ENCODE results near the gene AAMDC.
"Not testable (repeated sequence)": the region's sequence is repeated elsewhere in the genome, so short reads cannot be mapped to it uniquely, and the experiment has no call there.

AAMDC gene

GRCh38 chr11:77822126-77822525 lies 1.2 kb downstream of the AAMDC start:
- not testable (repeated sequence) for DNase-seq

- no peak for DNase-seq
Observed at GRCh38 chr11:77823775-77824174, 2.8 kb downstream of the AAMDC start.

GRCh38 chr11:77828926-77829325 lies 8.0 kb downstream of the AAMDC start:
- no peak for DNase-seq

GRCh38 chr11:77833302-77833701 lies 12.4 kb downstream of the AAMDC start:
- no peak for DNase-seq

GRCh38 chr11:77842441-77843121 lies 21.6 kb downstream of the AAMDC start:
- no peak for DNase-seq

- DNase-seq: not testable (repeated sequence)
Observed at GRCh38 chr11:77843700-77844099, 22.8 kb downstream of the AAMDC start.

- DNase-seq: no peak
Observed at GRCh38 chr11:77851503-77851902, 30.6 kb downstream of the AAMDC start.

GRCh38 chr11:77854838-77855237 lies 33.9 kb downstream of the AAMDC start:
- DNase-seq: no peak

GRCh38 chr11:77857906-77858457 lies 37.0 kb downstream of the AAMDC start:
- DNase-seq: not testable (repeated sequence)

GRCh38 chr11:77861444-77861843 lies 40.5 kb downstream of the AAMDC start:
- DNase-seq: not testable (repeated sequence)

GRCh38 chr11:77865805-77866204 lies 44.9 kb downstream of the AAMDC start:
- no peak for DNase-seq

- no peak for DNase-seq
Observed at GRCh38 chr11:77866336-77866735, 45.4 kb downstream of the AAMDC start.

GRCh38 chr11:77868744-77869143 lies 47.8 kb downstream of the AAMDC start:
- DNase-seq: no peak

- no peak for DNase-seq
Observed at GRCh38 chr11:77871855-77872254, 50.9 kb downstream of the AAMDC start.

- DNase-seq: no peak
Observed at GRCh38 chr11:77873345-77873744, 52.4 kb downstream of the AAMDC start.

GRCh38 chr11:77874206-77874605 lies 53.3 kb downstream of the AAMDC start:
- no peak for DNase-seq

- no peak for DNase-seq
Observed at GRCh38 chr11:77876045-77876444, 55.1 kb downstream of the AAMDC start.

GRCh38 chr11:77878247-77878646 lies 57.3 kb downstream of the AAMDC start:
- DNase-seq: not testable (repeated sequence)

GRCh38 chr11:77879218-77879617 lies 58.3 kb downstream of the AAMDC start:
- no peak for DNase-seq

GRCh38 chr11:77882396-77882795 lies 61.5 kb downstream of the AAMDC start:
- no peak for DNase-seq

- no peak for DNase-seq
Observed at GRCh38 chr11:77883775-77884174, 62.8 kb downstream of the AAMDC start.

- DNase-seq: no peak
Observed at GRCh38 chr11:77884186-77884828, 63.4 kb downstream of the AAMDC start.

GRCh38 chr11:77884829-77885190 lies 63.9 kb downstream of the AAMDC start:
- DNase-seq: no peak

GRCh38 chr11:77886401-77886800 lies 65.5 kb downstream of the AAMDC start:
- no peak for DNase-seq

- DNase-seq: not testable (repeated sequence)
Observed at GRCh38 chr11:77889045-77889444, 68.1 kb downstream of the AAMDC start.
